Epithelial cell of esophagus (primary cell): ENCODE data around the gene TMOD2.

Experiments used
- DNase-seq: peaks from one replicate; pipeline ENCODE4 v3.0.0; 2010; ENCODE audit warnings: low read depth
- H3K4me3 ChIP-seq: 2 replicates; pipeline ENCODE4 v1.5.1; 2011; ENCODE audit warnings: mild to moderate bottlenecking, low read length, control low read depth
- CTCF ChIP-seq: IDR thresholded peaks from 2 replicates; pipeline ENCODE4 v1.5.1; 2011; ENCODE audit warnings: low read depth, mild to moderate bottlenecking, low read length, control low read depth, inconsistent platforms; ENCODE audit not compliant: insufficient read depth; ENCODE audit errors: missing control alignments

Gene TMOD2

GRCh38 chr15:51812598-51812997 lies 61.2 kb downstream of the TMOD2 start:
- no peak for DNase-seq
- TF ChIP-seq CTCF = no peak
- no peak overlapping the region for H3K4me3 ChIP-seq

GRCh38 chr15:51814606-51815005 lies 63.2 kb downstream of the TMOD2 start:
- no peak for TF ChIP-seq CTCF
- no peak overlapping the region for H3K4me3 ChIP-seq
- DNase-seq = no peak

GRCh38 chr15:51816611-51817010 lies 65.2 kb downstream of the TMOD2 start:
- H3K4me3 ChIP-seq = no peak overlapping the region
- no peak for DNase-seq
- TF ChIP-seq CTCF = no peak

GRCh38 chr15:51818150-51818549 lies 66.8 kb downstream of the TMOD2 start:
- no peak for DNase-seq
- H3K4me3 ChIP-seq = no peak overlapping the region
- TF ChIP-seq CTCF = no peak

GRCh38 chr15:51825698-51826097 lies 74.3 kb downstream of the TMOD2 start:
- no peak overlapping the region for H3K4me3 ChIP-seq
- peak; percentile 16 for DNase-seq
- TF ChIP-seq CTCF = no peak

- no peak for TF ChIP-seq CTCF
- peak; percentile 84 for DNase-seq
- H3K4me3 ChIP-seq = no peak overlapping the region
Measured at GRCh38 chr15:51828621-51829375, 77.4 kb downstream of the TMOD2 start.
